HS-5 (cell line): ENCODE data around the gene MTPN.
A peak's percentile ranks its signal among the peaks of the same experiment; 100 is the strongest.

ENCODE experiments used
- DNase-seq: peaks from one replicate; pipeline ENCODE4 v3.0.0-alpha.2; 2012; ENCODE audit warnings: low read depth

The MTPN gene

GRCh38 chr7:135977007-135977741 lies at the start of gene MTPN:
Gene MTPN, minus strand, starts transcription at chr7:135977359. Its CDS starts 259 bp downstream, at chr7:135977100.
- peak; percentile 71 for DNase-seq

- DNase-seq: no peak
These were observed 49.0 kb upstream of the MTPN start for GRCh38 chr7:136026209-136026608.

GRCh38 chr7:136023134-136023869 lies 46.1 kb upstream of the MTPN start:
- DNase-seq: no peak

GRCh38 chr7:136020556-136020955 lies 43.4 kb upstream of the MTPN start:
- no peak for DNase-seq

GRCh38 chr7:136018104-136018503 lies 40.9 kb upstream of the MTPN start:
- DNase-seq: peak; percentile 8

- DNase-seq: no peak
These were observed 39.7 kb upstream of the MTPN start for GRCh38 chr7:136016649-136017395.

- no peak for DNase-seq
These were observed 38.5 kb upstream of the MTPN start for GRCh38 chr7:136015638-136016037.

GRCh38 chr7:136014659-136015058 lies 37.5 kb upstream of the MTPN start:
- DNase-seq: no peak

- DNase-seq: no peak
These were observed 35.1 kb upstream of the MTPN start for GRCh38 chr7:136012238-136012637.

- DNase-seq: peak; percentile 11
These were observed 32.4 kb upstream of the MTPN start for GRCh38 chr7:136009488-136010079.

- no peak for DNase-seq
These were observed 29.0 kb upstream of the MTPN start for GRCh38 chr7:136006208-136006607.

GRCh38 chr7:136004083-136004482 lies 26.9 kb upstream of the MTPN start:
- no peak for DNase-seq

GRCh38 chr7:136002802-136003201 lies 25.6 kb upstream of the MTPN start:
- no peak for DNase-seq

GRCh38 chr7:136000288-136000913 lies 23.2 kb upstream of the MTPN start:
- no peak for DNase-seq

- DNase-seq: no peak
These were observed 20.9 kb upstream of the MTPN start for GRCh38 chr7:135998081-135998480.

- DNase-seq: no peak
These were observed 18.6 kb upstream of the MTPN start for GRCh38 chr7:135995748-135996147.

- DNase-seq: no peak
These were observed 17.5 kb upstream of the MTPN start for GRCh38 chr7:135994466-135995205.

GRCh38 chr7:135993950-135994349 lies 16.8 kb upstream of the MTPN start:
- no peak for DNase-seq

GRCh38 chr7:135991906-135992305 lies 14.7 kb upstream of the MTPN start:
- no peak for DNase-seq

GRCh38 chr7:135991322-135991721 lies 14.2 kb upstream of the MTPN start:
- no peak for DNase-seq

GRCh38 chr7:135990258-135990657 lies 13.1 kb upstream of the MTPN start:
- no peak for DNase-seq
